Measurements from ENCODE around the gene WDR20.

GRCh38 chr14:102097441-102098135 lies 42.1 kb upstream of the WDR20 start:
- TF ChIP-seq CTCF (conservative IDR thresholded peaks at IDR 0.05; ENCODE audit: low read depth, low read length): no peak
- no peak for TF ChIP-seq EZH2 (IDR thresholded peaks at IDR 0.05; ENCODE audit: low read length, unreplicated experiment)
- no peak for TF ChIP-seq EZH2phosphoT487 (IDR thresholded peaks at IDR 0.05; ENCODE audit: borderline replicate concordance, low read length)
